Breast epithelium (tissue), 3 donors: ENCODE data around the gene SCYL1.

Experiments
- CTCF ChIP-seq, 3 donors: fragments of 450-650 bp; IDR thresholded peaks; one replicate each; pipeline ENCODE4 v1.5.1; 2016 to 2017; ENCODE audit warnings: antibody characterized with exemption in 3 of 3, mild to moderate bottlenecking in 3 of 3, moderate library complexity in 3 of 3
- POLR2A ChIP-seq: fragments of 450-650 bp; IDR thresholded peaks from one replicate; pipeline ENCODE4 v1.6.1; 2016; ENCODE audit warnings: antibody characterized with exemption, mild to moderate bottlenecking, moderate library complexity

GRCh38 chr11:65476632-65477148 lies 48.2 kb upstream of the SCYL1 start:
- no peak for TF ChIP-seq POLR2A
- TF ChIP-seq CTCF (IDR thresholded peaks at IDR 0.05): no peak
